ENCODE results near the gene SLC35B2. TPM values are rescaled to one million over a fixed set of nuclear protein-coding genes. Genes with fewer than 3 reads are reported as not detected.

SLC35B2 gene
- total and polyA plus RNA-seq, 8 donors: 38.7 to 50.3 (median 43.7) TPM

GRCh38 chr6:44228836-44229235, 28.5 kb downstream of the SLC35B2 start:
- no peaks in the 10 kb centered on the region for H3K9me3 ChIP-seq
- no peak for TF ChIP-seq CTCF (IDR thresholded peaks at IDR 0.05)
- no peak overlapping the region for H3K27ac ChIP-seq
- no peaks in the 10 kb centered on the region for H3K27me3 ChIP-seq
- ATAC-seq (no peak), DNase-seq (no peak)
- intact Hi-C loops (cut with DNase I): no loop called here
- peaks cover 0 to 26% of the 10 kb centered on the region in 2 donors for H3K36me3 ChIP-seq
- peaks cover 6 to 36% of the 10 kb centered on the region in 2 donors for H3K4me1 ChIP-seq
- H3K4me3 ChIP-seq: no peak overlapping the region

GRCh38 chr6:44228433-44228832, 28.9 kb downstream of the SLC35B2 start:
- Histone ChIP-seq H3K36me3 (peaks cover 0 to 26% of the 10 kb centered on the region in 2 donors), H3K27me3 (no peaks in the 10 kb centered on the region), H3K9me3 (no peaks in the 10 kb centered on the region), H3K4me3 (no peak overlapping the region), H3K4me1 (peaks cover 8 to 36% of the 10 kb centered on the region in 2 donors), H3K27ac (no peak overlapping the region)
- ATAC-seq: no peak
- intact Hi-C loops (cut with DNase I): no loop called here
- TF ChIP-seq CTCF (IDR thresholded peaks at IDR 0.05): no peak
- DNase-seq: no peak

GRCh38 chr6:44228031-44228430, 29.3 kb downstream of the SLC35B2 start:
- Histone ChIP-seq H3K36me3 (peaks cover 0 to 24% of the 10 kb centered on the region in 2 donors), H3K4me3 (no peak overlapping the region), H3K27ac (no peak overlapping the region), H3K9me3 (no peaks in the 10 kb centered on the region), H3K4me1 (peaks cover 8 to 36% of the 10 kb centered on the region in 2 donors), H3K27me3 (no peaks in the 10 kb centered on the region)
- intact Hi-C loops (cut with DNase I): no loop called here
- ATAC-seq (no peak), DNase-seq (no peak)
- no peak for TF ChIP-seq CTCF (IDR thresholded peaks at IDR 0.05)

GRCh38 chr6:44227148-44227793, 30.1 kb downstream of the SLC35B2 start:
- no peak for ATAC-seq
- H3K4me3 ChIP-seq: no peak overlapping the region
- peaks cover 8 to 41% of the 10 kb centered on the region in 2 donors for H3K4me1 ChIP-seq
- peaks cover 0 to 18% of the 10 kb centered on the region in 2 donors for H3K36me3 ChIP-seq
- no peak overlapping the region for H3K27ac ChIP-seq
- TF ChIP-seq CTCF (IDR thresholded peaks at IDR 0.05): no peak
- H3K9me3 ChIP-seq: no peaks in the 10 kb centered on the region
- DNase-seq: no peak
- intact Hi-C loops (cut with DNase I): no loop called here
- H3K27me3 ChIP-seq: no peaks in the 10 kb centered on the region

- H3K4me3 ChIP-seq: no peak overlapping the region
- H3K27me3 ChIP-seq: no peaks in the 10 kb centered on the region
- intact Hi-C loops (cut with DNase I): no loop called here
- H3K9me3 ChIP-seq: no peaks in the 10 kb centered on the region
- no peak overlapping the region for H3K27ac ChIP-seq
- ATAC-seq: no peak
- no peak for TF ChIP-seq CTCF (IDR thresholded peaks at IDR 0.05)
- DNase-seq: no peak
- peaks cover 0 to 11% of the 10 kb centered on the region in 2 donors for H3K36me3 ChIP-seq
- peaks cover 12 to 48% of the 10 kb centered on the region in 2 donors for H3K4me1 ChIP-seq
These were observed 30.8 kb downstream of the SLC35B2 start for GRCh38 chr6:44226368-44227147.
